ENCODE data around the gene EMC7.

GRCh38 chr15:34038023-34038870 lies 63.4 kb downstream of the EMC7 start:
- TF ChIP-seq POLR2AphosphoS5 (IDR thresholded peaks at IDR 0.05; ENCODE audit: borderline replicate concordance, low read depth, low read length) (peak; percentile 81), EZH2 (IDR thresholded peaks at IDR 0.05) (no peak), FOXP2 (optimal IDR thresholded peaks at IDR 0.05; ENCODE audit: control extremely low read depth, extremely low read length, insufficient read depth) (no peak)

Measured in SK-N-MC (cell line).